ENCODE results near the gene SIGLEC12. TPM values are rescaled to one million over a fixed set of nuclear protein-coding genes. Genes with fewer than 3 reads are reported as not detected.

Gene SIGLEC12
- total and polyA plus RNA-seq, 2 of the 13 experiments (the other 11 are each of a cell fraction or from before 2014, with no cell fraction given): not detected

- ATAC-seq (no peak), FAIRE-seq (no peak), DNase-seq (ENCODE audit: low spot score) (no peak)
- Histone ChIP-seq H2AFZ (ENCODE audit: low read length) (no peak overlapping the region), H3K9me3 (ENCODE audit: low read length) (no peaks in the 10 kb centered on the region), H3K9ac (ENCODE audit: insufficient read depth, low read depth, low read length) (no peak overlapping the region), H3K4me3 (replicated peaks in 1 of 3; ENCODE audit: insufficient read depth in 1 of 3, low read depth in 2 of 3, low read length in 3 of 3) (no peak overlapping the region), H3K36me3 (replicated peaks in 1 of 2; ENCODE audit: control insufficient read depth in 1 of 2, insufficient read depth in 2 of 2, low read length in 2 of 2) (no peaks in the 10 kb centered on the region), H4K20me1 (ENCODE audit: insufficient read depth, low read length) (no peaks in the 10 kb centered on the region), H3K27ac (ENCODE audit: extremely low read length, insufficient read depth, low read length) (no peak overlapping the region), H3K79me2 (ENCODE audit: insufficient read depth, low read length) (no peaks in the 10 kb centered on the region), H3K4me1 (ENCODE audit: insufficient read depth, low read length) (no peaks in the 10 kb centered on the region), H3K27me3 (ENCODE audit: control insufficient read depth in 1 of 2, insufficient read depth in 2 of 2, low read length in 2 of 2) (peaks cover 1 to 5% of the 10 kb centered on the region in 2 experiments; a peak in 2 of 5 replicates), H3K4me2 (ENCODE audit: low read depth, low read length) (no peak overlapping the region)
- in situ Hi-C loops (cut with HindIII; ENCODE audit: extremely low pct_ligation_motif_present, low pct_unique_long_range_greater_than_20kb) (no loop called here), intact Hi-C loops (cut with micrococcal nuclease; ENCODE audit: unreplicated experiment) (no loop called here)
- ChIA-PET POLR2A (no interaction called here), CTCF (ENCODE audit: low intra/inter-chr PET ratio, low total read pairs) (no interaction called here)
- BruUV-seq (replicated peaks): no TSS peak
- WGBS (ENCODE audit: low lambda C conversion rate): no CpG with 5 or more reads among the region's 2 CpGs
- TF ChIP-seq MTA3 (CRISPR knock-in tag; IDR thresholded peaks at IDR 0.05) (no peak), FOXO4 (CRISPR knock-in tag; conservative IDR thresholded peaks at IDR 0.05) (no peak), MED13 (CRISPR knock-in tag; IDR thresholded peaks at IDR 0.05) (no peak), ZNF557 (CRISPR knock-in tag; IDR thresholded peaks at IDR 0.05) (no peak), ZNF576 (CRISPR knock-in tag; IDR thresholded peaks at IDR 0.05) (no peak), TEAD3 (CRISPR knock-in tag; optimal IDR thresholded peaks at IDR 0.05; ENCODE audit: borderline replicate concordance) (no peak), ZNF556 (CRISPR knock-in tag; IDR thresholded peaks at IDR 0.05; ENCODE audit: borderline replicate concordance) (no peak), ZNF7 (CRISPR knock-in tag; IDR thresholded peaks at IDR 0.05) (no peak), BCLAF1 (IDR thresholded peaks at IDR 0.05) (no peak), ZNF747 (CRISPR knock-in tag; IDR thresholded peaks at IDR 0.05; ENCODE audit: borderline replicate concordance) (no peak), FOXA3 (CRISPR knock-in tag; IDR thresholded peaks at IDR 0.05) (no peak), ZNF136 (CRISPR knock-in tag; IDR thresholded peaks at IDR 0.05; ENCODE audit: low read depth) (no peak), PLSCR1 (CRISPR knock-in tag; IDR thresholded peaks at IDR 0.05; ENCODE audit: borderline replicate concordance) (no peak), ZNF34 (CRISPR knock-in tag; IDR thresholded peaks at IDR 0.05; ENCODE audit: borderline replicate concordance) (no peak), MXD4 (CRISPR knock-in tag; IDR thresholded peaks at IDR 0.05) (no peak), ZNF124 (CRISPR knock-in tag; IDR thresholded peaks at IDR 0.05) (no peak), HIVEP1 (CRISPR knock-in tag; IDR thresholded peaks at IDR 0.05) (no peak), ATF5 (CRISPR knock-in tag; IDR thresholded peaks at IDR 0.05; ENCODE audit: low read depth) (no peak), RARG (CRISPR knock-in tag; IDR thresholded peaks at IDR 0.05; ENCODE audit: low read depth) (no peak), KDM1A (CRISPR knock-in tag; IDR thresholded peaks at IDR 0.05) (no peak)
These were observed 27.7 kb upstream of the SIGLEC12 start for GRCh38 chr19:51529301-51529700.

Measured in HepG2 (cell line).